Muscle layer of duodenum (tissue), 2 donors: Measurements from ENCODE around the gene PAK5.

Source experiments
- H3K27ac ChIP-seq: one replicate; pipeline ENCODE4 v1.7.0; 2013; ENCODE audit warnings: mild to moderate bottlenecking, low read length
- H3K27me3 ChIP-seq: one replicate; pipeline ENCODE4 v1.7.0; 2013; ENCODE audit warnings: low read depth, mild to moderate bottlenecking, control low read depth, low read length
- H3K36me3 ChIP-seq, 2 donors: one replicate each; pipeline ENCODE4 v1.7.0; 2013; ENCODE audit warnings: low read length in 2 of 2, control low read depth in 1 of 2, mild to moderate bottlenecking in 1 of 2; ENCODE audit not compliant: insufficient read depth in 2 of 2, control insufficient read depth in 1 of 2
- H3K4me1 ChIP-seq, 2 donors: one replicate each; pipeline ENCODE4 v1.7.0; 2013; ENCODE audit warnings: low read length in 2 of 2, mild to moderate bottlenecking in 2 of 2, control low read depth in 1 of 2, moderate library complexity in 1 of 2; ENCODE audit not compliant: insufficient read depth in 2 of 2, control insufficient read depth in 1 of 2
- H3K4me3 ChIP-seq, 2 donors: one replicate each; pipeline ENCODE4 v1.7.0; 2013; ENCODE audit warnings: low read length in 2 of 2, low read depth in 1 of 2, mild to moderate bottlenecking in 1 of 2
- H3K9me3 ChIP-seq, 2 donors: one replicate each; pipeline ENCODE4 v1.7.0; 2013; ENCODE audit warnings: low read length in 2 of 2, control low read depth in 1 of 2, mild to moderate bottlenecking in 1 of 2; ENCODE audit not compliant: control insufficient read depth in 1 of 2
- donor health status: healthy.

Gene PAK5

DNA sequence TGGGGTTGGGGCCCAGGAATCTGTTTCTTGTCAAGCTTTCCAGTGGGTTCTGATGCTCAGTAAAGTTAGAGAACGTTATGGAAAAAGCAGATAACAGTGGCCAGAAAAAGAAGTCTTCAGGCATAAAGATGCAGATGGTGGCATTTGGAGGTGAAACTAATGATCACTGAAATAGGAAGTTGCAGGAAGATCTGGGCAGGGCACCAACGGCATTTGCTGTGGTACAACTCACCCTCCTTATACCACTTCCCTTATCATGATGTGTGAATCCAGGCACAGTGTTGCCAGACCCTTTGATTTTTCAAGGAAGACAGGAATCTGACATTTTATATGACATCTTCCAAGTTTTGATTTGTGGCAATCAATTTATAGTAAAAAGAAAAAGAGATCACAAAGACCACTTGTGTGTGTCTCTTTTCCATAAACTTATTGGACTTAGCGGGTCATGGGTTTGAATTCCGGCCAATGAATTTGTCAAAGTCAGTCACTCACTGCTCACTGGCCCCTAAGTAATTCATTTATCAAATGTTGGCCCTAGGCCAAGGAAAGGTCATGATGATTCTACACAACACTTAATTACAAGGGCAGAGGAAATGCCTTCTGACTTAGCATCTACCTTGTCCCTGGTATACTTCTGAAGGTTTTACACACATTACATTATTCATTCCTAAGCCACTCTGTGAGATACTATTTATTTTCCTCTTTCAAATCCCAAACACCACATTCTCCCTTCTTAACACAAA is 286.9 kb downstream of the PAK5 start:
- Histone ChIP-seq H3K4me3 (no peak overlapping the region), H3K27ac (no peak overlapping the region), H3K9me3 (peaks cover 0 to 5% of the 10 kb centered on the region in 2 donors), H3K4me1 (no peaks in the 10 kb centered on the region), H3K27me3 (no peaks in the 10 kb centered on the region), H3K36me3 (no peaks in the 10 kb centered on the region)

DNA sequence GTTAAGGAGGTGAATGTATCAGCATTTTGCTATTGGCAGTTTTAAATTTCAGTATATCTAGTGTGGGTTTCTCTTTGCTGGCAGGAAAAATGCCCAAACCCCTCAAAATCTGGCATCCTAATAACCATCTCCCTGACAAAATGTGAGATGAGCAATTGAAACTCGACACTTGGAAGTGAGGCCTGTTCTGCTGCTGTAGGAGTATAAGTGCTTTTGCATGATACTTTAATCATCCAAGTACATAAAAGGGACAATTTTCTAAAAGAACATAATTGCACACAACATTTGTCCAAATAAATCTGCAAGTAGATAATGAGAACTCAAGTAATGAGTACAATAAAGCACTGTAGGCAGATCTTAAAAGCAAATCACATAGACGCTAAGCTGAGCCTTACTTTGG is 288.0 kb downstream of the PAK5 start:
- Histone ChIP-seq H3K27ac (no peak overlapping the region), H3K27me3 (no peaks in the 10 kb centered on the region), H3K4me3 (no peak overlapping the region), H3K36me3 (no peaks in the 10 kb centered on the region), H3K9me3 (peaks cover 0 to 5% of the 10 kb centered on the region in 2 donors), H3K4me1 (no peaks in the 10 kb centered on the region)

DNA sequence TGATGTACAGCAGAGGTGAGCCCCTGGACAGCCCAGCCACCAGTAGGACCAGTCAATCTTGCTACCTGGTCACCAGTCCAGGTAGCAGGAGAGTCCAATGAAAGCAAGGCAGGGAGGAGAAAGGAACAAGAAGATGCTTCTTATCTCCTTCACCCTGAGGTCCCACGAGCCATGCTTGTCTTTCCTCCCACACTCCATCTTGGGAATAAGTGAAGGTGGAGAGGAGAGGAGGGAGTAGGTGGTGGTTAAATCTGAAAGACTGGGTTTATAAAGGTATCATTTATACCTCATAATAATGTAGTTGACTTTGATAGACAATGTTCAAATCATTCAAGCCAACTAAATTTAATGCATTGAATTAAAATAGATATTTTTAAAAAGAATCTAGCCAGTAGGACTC is 288.6 kb downstream of the PAK5 start:
- Histone ChIP-seq H3K36me3 (no peaks in the 10 kb centered on the region), H3K9me3 (peaks cover 0 to 5% of the 10 kb centered on the region in 2 donors), H3K4me3 (no peak overlapping the region), H3K27me3 (no peaks in the 10 kb centered on the region), H3K4me1 (no peaks in the 10 kb centered on the region), H3K27ac (no peak overlapping the region)

DNA sequence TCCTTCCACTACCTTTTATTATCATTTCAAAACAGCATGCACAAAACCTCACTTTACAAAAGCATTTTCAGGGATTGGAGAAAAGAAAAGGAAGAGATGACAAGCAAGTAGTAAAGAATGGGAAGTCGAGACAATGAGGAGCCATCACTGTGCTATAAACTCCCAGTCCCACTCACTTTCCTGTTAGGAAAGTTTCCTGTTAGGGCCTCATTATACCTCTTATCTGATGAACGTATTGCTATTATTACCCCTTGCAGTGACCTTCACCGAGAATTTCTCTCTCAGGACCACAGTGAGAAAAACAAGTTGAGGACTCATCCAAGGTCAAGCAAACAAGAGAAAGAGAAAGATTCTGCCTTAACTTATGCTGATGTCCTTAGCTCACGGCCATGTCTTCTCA is 295.7 kb downstream of the PAK5 start:
- no peaks in the 10 kb centered on the region for H3K27me3 ChIP-seq
- H3K4me3 ChIP-seq = no peak overlapping the region
- no peak overlapping the region for H3K27ac ChIP-seq
- no peaks in the 10 kb centered on the region for H3K36me3 ChIP-seq
- H3K9me3 ChIP-seq = no peaks in the 10 kb centered on the region
- H3K4me1 ChIP-seq = no peaks in the 10 kb centered on the region

DNA sequence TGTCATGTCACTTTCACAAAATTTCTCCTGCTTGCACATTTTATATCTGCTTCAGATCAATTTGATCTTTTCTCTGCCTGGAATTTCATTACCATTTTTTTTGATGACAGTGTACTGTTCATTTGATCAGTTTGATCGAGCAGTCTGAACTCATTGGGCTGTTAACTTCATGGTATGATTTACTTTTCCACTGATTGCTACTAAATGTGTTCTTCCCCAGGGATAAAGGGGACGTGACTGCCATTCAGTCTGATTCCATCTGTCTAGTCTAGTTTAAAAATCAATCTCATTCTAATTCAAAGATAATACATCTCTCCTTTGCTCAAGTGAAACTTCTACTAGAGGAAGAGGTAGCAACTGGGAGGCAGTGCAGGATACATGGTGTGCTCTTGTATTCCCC is 303.4 kb downstream of the PAK5 start:
- H3K27me3 ChIP-seq = no peaks in the 10 kb centered on the region
- no peak overlapping the region for H3K27ac ChIP-seq
- no peaks in the 10 kb centered on the region for H3K9me3 ChIP-seq
- H3K4me1 ChIP-seq = no peaks in the 10 kb centered on the region
- no peaks in the 10 kb centered on the region for H3K36me3 ChIP-seq
- H3K4me3 ChIP-seq = no peak overlapping the region

DNA sequence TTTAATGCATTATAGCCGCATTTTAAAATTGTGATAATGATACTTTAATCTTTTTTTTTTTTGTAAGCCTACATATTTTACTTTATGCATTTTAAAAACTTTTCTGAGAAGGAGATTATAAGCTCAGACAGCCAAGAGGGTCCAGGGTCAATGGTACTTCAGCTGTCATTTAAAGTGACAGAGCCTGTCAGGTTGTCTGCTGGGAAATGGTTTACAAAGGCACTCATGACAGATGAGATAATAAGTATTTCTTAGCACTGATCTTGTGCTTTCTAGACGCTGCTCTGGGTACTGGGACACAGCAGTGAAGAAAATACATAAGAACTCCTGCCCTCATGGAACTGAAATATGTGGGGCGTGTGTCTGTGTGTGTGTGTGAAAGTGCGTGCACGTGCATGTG is 304.9 kb downstream of the PAK5 start:
- Histone ChIP-seq H3K27ac (no peak overlapping the region), H3K36me3 (no peaks in the 10 kb centered on the region), H3K4me1 (no peaks in the 10 kb centered on the region), H3K27me3 (no peaks in the 10 kb centered on the region), H3K4me3 (no peak overlapping the region), H3K9me3 (no peaks in the 10 kb centered on the region)

DNA sequence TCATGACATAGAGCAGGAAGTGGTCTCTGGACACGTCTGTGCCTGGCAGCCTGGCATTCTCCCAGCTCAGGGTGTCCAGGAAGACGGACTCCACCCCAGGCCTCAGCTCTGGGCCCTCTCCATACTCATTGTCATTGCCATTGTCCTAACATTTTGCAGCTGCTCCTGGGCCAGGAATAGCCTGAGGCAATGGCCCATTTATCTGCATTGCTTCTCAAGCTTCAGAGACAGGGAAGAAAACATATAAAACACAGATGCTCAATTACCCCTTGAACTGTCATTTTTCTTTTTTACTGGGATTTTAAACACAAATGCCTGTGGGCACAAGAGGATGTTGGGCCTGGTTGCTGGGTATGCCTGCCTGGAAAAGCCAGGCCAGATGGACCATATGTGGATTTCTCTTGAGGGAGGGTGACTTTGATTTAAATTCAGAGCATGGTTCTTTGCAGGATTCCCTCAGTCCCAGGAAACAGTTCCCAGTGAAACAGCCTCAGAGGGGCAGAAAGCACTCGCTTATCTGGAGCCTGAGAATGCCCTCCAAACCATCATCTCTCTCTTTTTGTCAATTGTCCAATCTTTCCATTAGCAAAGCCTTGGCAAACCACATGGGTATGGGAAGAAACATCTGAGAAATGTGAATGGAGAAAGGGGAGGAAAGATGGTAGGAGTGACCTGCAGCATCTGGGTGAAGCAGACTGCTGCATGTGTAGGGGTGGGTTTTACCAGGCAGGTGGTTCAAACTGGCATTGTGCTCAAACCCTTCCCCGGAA is 306.6 kb downstream of the PAK5 start:
- no peak overlapping the region for H3K4me3 ChIP-seq
- no peaks in the 10 kb centered on the region for H3K27me3 ChIP-seq
- H3K9me3 ChIP-seq = no peaks in the 10 kb centered on the region
- no peaks in the 10 kb centered on the region for H3K36me3 ChIP-seq
- no peaks in the 10 kb centered on the region for H3K4me1 ChIP-seq
- H3K27ac ChIP-seq = no peak overlapping the region

DNA sequence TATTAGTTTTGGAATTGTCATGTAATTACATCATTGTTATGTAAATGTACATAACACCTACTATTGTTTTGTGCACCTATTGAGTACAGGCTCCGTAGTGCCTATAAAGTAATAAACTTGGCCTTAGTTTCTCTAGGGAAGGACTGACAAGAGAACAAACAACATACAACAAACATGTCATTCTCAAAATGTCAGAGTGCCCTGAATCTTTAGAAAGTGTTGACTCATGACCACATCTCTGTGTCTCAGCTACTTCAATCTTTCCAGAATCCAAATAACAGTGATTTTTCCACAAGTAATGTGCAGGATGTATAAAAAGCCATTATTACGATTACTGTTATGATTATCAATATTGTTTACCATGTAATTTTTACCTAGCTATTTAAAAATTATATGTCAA is 307.3 kb downstream of the PAK5 start:
- no peaks in the 10 kb centered on the region for H3K9me3 ChIP-seq
- H3K36me3 ChIP-seq = no peaks in the 10 kb centered on the region
- H3K27me3 ChIP-seq = no peaks in the 10 kb centered on the region
- H3K4me1 ChIP-seq = no peaks in the 10 kb centered on the region
- no peak overlapping the region for H3K4me3 ChIP-seq
- H3K27ac ChIP-seq = no peak overlapping the region

DNA sequence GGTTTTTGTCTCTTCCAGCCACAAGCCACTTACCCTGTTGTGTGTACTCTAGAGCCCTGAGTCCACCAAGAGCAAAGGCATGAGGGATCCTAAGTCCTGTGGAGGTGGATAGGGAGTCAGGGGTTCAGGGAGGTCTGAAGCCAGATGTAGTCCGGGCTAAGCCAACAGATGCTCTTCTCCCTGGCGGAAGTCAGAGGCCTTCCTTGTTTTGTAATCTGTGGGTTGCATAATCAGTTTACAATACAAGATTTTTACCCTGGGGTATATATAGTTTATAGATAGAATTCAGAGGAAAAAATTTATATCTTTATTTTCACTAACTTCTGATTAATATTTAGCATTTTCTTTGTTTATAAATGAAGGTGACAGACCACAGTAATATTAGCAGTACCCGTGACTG is 315.2 kb downstream of the PAK5 start:
- Histone ChIP-seq H3K9me3 (no peaks in the 10 kb centered on the region), H3K27me3 (peaks cover 2% of the 10 kb centered on the region), H3K36me3 (no peaks in the 10 kb centered on the region), H3K4me3 (no peak overlapping the region), H3K27ac (no peak overlapping the region), H3K4me1 (no peaks in the 10 kb centered on the region)

DNA sequence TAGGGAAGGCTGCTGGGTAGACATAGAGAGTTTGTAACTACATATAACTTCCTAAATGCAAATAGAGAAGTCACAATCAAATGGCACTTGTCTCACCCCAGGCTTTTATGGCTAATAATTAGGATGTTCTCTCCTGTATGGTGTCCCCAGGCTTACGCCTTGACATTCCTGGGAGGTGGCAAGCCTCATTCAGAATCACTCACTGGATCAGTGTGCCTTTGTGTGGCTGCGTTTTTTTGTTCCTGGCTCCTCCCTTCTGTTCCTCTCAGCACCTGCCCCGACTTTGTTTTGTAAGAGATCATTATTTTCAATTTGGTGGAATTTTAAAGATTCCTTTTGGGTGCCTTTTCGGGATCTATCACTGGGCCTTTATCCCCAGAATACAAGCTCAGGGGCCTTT is 318.8 kb downstream of the PAK5 start:
- peaks cover 9% of the 10 kb centered on the region for H3K27me3 ChIP-seq
- H3K27ac ChIP-seq = no peak overlapping the region
- no peaks in the 10 kb centered on the region for H3K36me3 ChIP-seq
- H3K4me3 ChIP-seq = no peak overlapping the region
- no peaks in the 10 kb centered on the region for H3K9me3 ChIP-seq
- peaks cover 0 to 17% of the 10 kb centered on the region in 2 donors for H3K4me1 ChIP-seq

DNA sequence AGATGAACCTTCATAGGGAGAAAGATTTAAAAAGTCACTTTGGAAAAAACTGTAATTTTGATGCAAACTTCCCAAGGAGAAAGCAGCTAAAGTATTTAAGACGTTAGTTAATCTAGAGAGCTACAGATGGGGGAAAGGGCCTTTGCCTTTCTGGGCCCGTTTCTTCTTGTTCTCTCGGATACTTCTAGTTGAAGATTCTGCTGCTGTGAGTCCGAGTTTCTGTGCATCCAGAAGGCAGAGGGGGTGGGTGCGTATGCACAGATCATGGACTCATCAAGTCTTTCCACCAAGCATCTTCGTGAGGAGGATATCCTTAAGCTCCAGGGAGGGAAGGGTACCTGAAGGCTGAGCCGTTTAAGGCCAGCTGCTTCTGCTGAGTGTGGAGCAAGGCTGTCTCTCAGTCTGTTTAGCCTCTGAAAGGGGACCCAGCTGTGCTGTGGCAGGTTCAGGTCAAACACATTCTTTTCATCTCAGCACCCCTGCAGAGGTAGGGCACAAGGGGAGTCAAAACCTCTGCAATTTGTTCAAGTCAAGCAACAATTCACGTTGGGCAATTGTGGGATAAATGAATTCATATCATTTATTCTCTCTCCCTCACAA is 320.2 kb downstream of the PAK5 start:
- H3K36me3 ChIP-seq = no peaks in the 10 kb centered on the region
- no peaks in the 10 kb centered on the region for H3K9me3 ChIP-seq
- peaks cover 16% of the 10 kb centered on the region for H3K27me3 ChIP-seq
- H3K27ac ChIP-seq = no peak overlapping the region
- H3K4me1 ChIP-seq = peaks cover 0 to 23% of the 10 kb centered on the region in 2 donors
- H3K4me3 ChIP-seq = no peak overlapping the region
